H1 (cell line): ENCODE measurements around the gene DTX2. TPM values are rescaled to one million over a fixed set of nuclear protein-coding genes. Genes with fewer than 3 reads are reported as not detected.

Experiments used
- CTCF ChIA-PET: fragments of 300-600 bp; sonication (Branson Sonifier 250); formaldehyde crosslinking; loops from one replicate; lab custom pipeline; 2021; ENCODE audit not compliant: partially characterized antibody; lab: Charles Lee
- POLR2A ChIA-PET: fragments of 300-600 bp; sonication (Branson Sonifier 250); formaldehyde crosslinking; loops from one replicate; lab custom pipeline; 2021; ENCODE audit warnings: inconsistent platforms; ENCODE audit not compliant: partially characterized antibody; lab: Charles Lee
- DNase-seq, 2 experiments: peaks; one replicate each; pipeline versions ENCODE4 v3.0.0 to v3.0.0-alpha.2; 2010 to 2022; ENCODE audit warnings: low spot score in 2 of 2, low read depth in 1 of 2, mixed read lengths in 1 of 2
- FAIRE-seq: peaks from 2 replicates; lab custom pipeline; 2011; peaks lifted over from hg19 to GRCh38; lab: Jason Lieb, UNC
- H2AFZ ChIP-seq: 2 replicates; pipeline ENCODE4 v1.8.1; 2012; ENCODE audit warnings: low read length, inconsistent platforms
- H2AK5ac ChIP-seq: 2 replicates; pipeline ENCODE4 v1.6.1; 2013; ENCODE audit warnings: low read depth, low read length
- H2BK120ac ChIP-seq: replicated peaks from 2 replicates; pipeline ENCODE3; 2013; ENCODE audit warnings: low read depth, low read length, inconsistent platforms
- H2BK12ac ChIP-seq: 2 replicates; pipeline ENCODE4 v1.6.1; 2013; ENCODE audit warnings: low read depth, low read length
- H2BK15ac ChIP-seq: 2 replicates; pipeline ENCODE4 v1.6.1; 2013; ENCODE audit warnings: low read length
- H2BK20ac ChIP-seq: 2 replicates; pipeline ENCODE4 v1.6.1; 2013; ENCODE audit warnings: low read length
- H2BK5ac ChIP-seq: 2 replicates; pipeline ENCODE4 v1.6.1; 2013; ENCODE audit warnings: low read depth, low read length
- H3K14ac ChIP-seq: 2 replicates; pipeline ENCODE4 v1.6.1; 2013; ENCODE audit warnings: inconsistent platforms; ENCODE audit not compliant: insufficient read length
- H3K18ac ChIP-seq: 2 replicates; pipeline ENCODE4 v1.6.1; 2013; ENCODE audit warnings: low read length; ENCODE audit errors: extremely low read depth
- H3K23ac ChIP-seq: 2 replicates; pipeline ENCODE4 v1.6.1; 2013; ENCODE audit warnings: inconsistent platforms; ENCODE audit not compliant: insufficient read length
- H3K23me2 ChIP-seq: 2 replicates; pipeline ENCODE4 v1.6.1; 2013; ENCODE audit warnings: low read depth, low read length
- H3K27ac ChIP-seq: 2 replicates; pipeline ENCODE4 v1.6.1; 2011; ENCODE audit warnings: low read depth, low read length, inconsistent platforms
- H3K27me3 ChIP-seq, 4 experiments: replicated peaks in 1 of 4; 1 replicate in 1 of 4; 2 replicates in 3 of 4; pipeline versions ENCODE4 v1.6.1 to v1.8.1; 2011 to 2013; ENCODE audit warnings: low read length in 3 of 4, mild to moderate bottlenecking in 3 of 4, inconsistent platforms in 2 of 4, mixed read lengths in 2 of 4, moderate library complexity in 1 of 4; ENCODE audit not compliant: control insufficient read depth in 3 of 4, insufficient read depth in 3 of 4; ENCODE audit errors: extremely low read depth in 1 of 4
- H3K36me3 ChIP-seq, 4 experiments: 2 replicates each; pipeline versions ENCODE4 v1.6.1 to v1.8.1; 2011 to 2013; ENCODE audit warnings: mild to moderate bottlenecking in 4 of 4, low read length in 3 of 4, moderate library complexity in 2 of 4, control low read depth in 1 of 4, inconsistent platforms in 1 of 4; ENCODE audit not compliant: insufficient read depth in 4 of 4, control insufficient read depth in 2 of 4
- H3K4ac ChIP-seq: replicated peaks from 2 replicates; pipeline ENCODE3; 2013; ENCODE audit warnings: low read length, low read depth, mixed read lengths, inconsistent platforms; ENCODE audit not compliant: insufficient read length
- H3K4me1 ChIP-seq, 4 experiments: replicated peaks in 1 of 4; 1 replicate in 1 of 4; 2 replicates in 3 of 4; pipeline versions ENCODE4 v1.6.1 to v1.8.1; 2011 to 2013; ENCODE audit warnings: low read length in 3 of 4, inconsistent platforms in 2 of 4, mixed read lengths in 1 of 4; ENCODE audit not compliant: insufficient read depth in 4 of 4, control insufficient read depth in 3 of 4
- H3K4me2 ChIP-seq, 2 experiments: 2 replicates each; pipeline versions ENCODE4 v1.6.1 to v1.8.1; 2011 to 2013; ENCODE audit warnings: low read depth in 2 of 2, low read length in 2 of 2, control low read depth in 1 of 2, inconsistent platforms in 1 of 2, mild to moderate bottlenecking in 1 of 2; ENCODE audit not compliant: insufficient read depth in 1 of 2
- H3K4me3 ChIP-seq, 4 experiments: fragments of 200-600, 300-600 bp in 1 of 4; sonication (generic), shearing (Covaris generic), sonication (Bioruptor Twin) in 1 of 4; 2 replicates each; pipeline versions ENCODE4 v1.5.1 to v1.8.1; 2011 to 2016; ENCODE audit warnings: low read length in 4 of 4, low read depth in 3 of 4, control low read depth in 2 of 4, inconsistent platforms in 2 of 4, mild to moderate bottlenecking in 2 of 4, mixed read lengths in 1 of 4, moderate library complexity in 1 of 4; ENCODE audit not compliant: insufficient read depth in 2 of 4; ENCODE audit errors: extremely low read depth in 1 of 4
- H3K56ac ChIP-seq: replicated peaks from 2 replicates; pipeline ENCODE3; 2013; ENCODE audit warnings: low read depth, mild to moderate bottlenecking, mixed read lengths, low read length, inconsistent platforms; ENCODE audit not compliant: insufficient read length
- H3K79me1 ChIP-seq: 2 replicates; pipeline ENCODE4 v1.6.1; 2013; ENCODE audit warnings: low read depth, low read length, control low read depth
- H3K79me2 ChIP-seq, 2 experiments: 2 replicates each; pipeline versions ENCODE4 v1.6.1 to v1.8.1; 2012 to 2013; ENCODE audit warnings: low read length in 2 of 2, mild to moderate bottlenecking in 2 of 2, inconsistent platforms in 1 of 2; ENCODE audit not compliant: insufficient read depth in 2 of 2, control insufficient read depth in 1 of 2
- H3K9ac ChIP-seq, 4 experiments: replicated peaks in 1 of 4; 1 replicate in 1 of 4; 2 replicates in 3 of 4; pipeline versions ENCODE4 v1.6.1 to v1.8.1; 2011 to 2013; ENCODE audit warnings: low read depth in 3 of 4, low read length in 3 of 4, control low read depth in 2 of 4, mild to moderate bottlenecking in 2 of 4, moderate library complexity in 2 of 4, inconsistent platforms in 1 of 4; ENCODE audit errors: extremely low read depth in 1 of 4
- H3K9me3 ChIP-seq, 2 experiments: 2 replicates each; pipeline versions ENCODE4 v1.6.1 to v1.8.1; 2012 to 2013; ENCODE audit warnings: mild to moderate bottlenecking in 2 of 2, moderate library complexity in 2 of 2, control low read depth in 1 of 2, inconsistent platforms in 1 of 2, low read depth in 1 of 2, low read length in 1 of 2, mixed read lengths in 1 of 2; ENCODE audit not compliant: insufficient read depth in 2 of 2
- H4K20me1 ChIP-seq, 2 experiments: replicated peaks in 1 of 2; 2 replicates each; pipeline versions ENCODE3 to v1.8.1; 2011 to 2013; ENCODE audit warnings: inconsistent platforms in 2 of 2, low read length in 2 of 2, mild to moderate bottlenecking in 1 of 2; ENCODE audit not compliant: insufficient read depth in 2 of 2, control insufficient read depth in 1 of 2
- H4K5ac ChIP-seq: 2 replicates; pipeline ENCODE4 v1.6.1; 2013; ENCODE audit warnings: low read length, low read depth, mixed read lengths, inconsistent platforms; ENCODE audit not compliant: insufficient read length
- H4K8ac ChIP-seq: 2 replicates; pipeline ENCODE4 v1.8.0; 2013; ENCODE audit warnings: mild to moderate bottlenecking, moderate library complexity, low read length, inconsistent platforms; ENCODE audit not compliant: insufficient read depth; ENCODE audit errors: extremely low read depth
- H4K91ac ChIP-seq: replicated peaks from 2 replicates; pipeline ENCODE3; 2013; ENCODE audit warnings: low read length, mixed read lengths, inconsistent platforms; ENCODE audit not compliant: insufficient read length
- CREB1 ChIP-seq: IDR thresholded peaks from 2 replicates; pipeline ENCODE4 v1.6.1; 2012; ENCODE audit warnings: inconsistent platforms
- RFX5 ChIP-seq: IDR thresholded peaks from 2 replicates; pipeline ENCODE4 v1.6.1; 2011; ENCODE audit warnings: low read depth, low read length, improper control_type of control experiment, borderline replicate concordance
- RNF2 ChIP-seq: fragments of 200-900, 300-1000 bp; sonication (generic); IDR thresholded peaks from 2 replicates; pipeline ENCODE4 v1.7.1; 2016; ENCODE audit warnings: borderline replicate concordance, low read depth, mild to moderate bottlenecking, antibody characterized with exemption, low read length; ENCODE audit not compliant: poor library complexity, severe bottlenecking; ENCODE audit errors: missing control alignments
- WGBS, 2 experiments: shearing (Covaris generic) in 1 of 2; methylation state at CpG; one replicate each; pipeline versions ENCODE4 v1.1.6 to v1.1.7; 2013 to 2015; ENCODE audit warnings: low lambda C conversion rate in 2 of 2, mixed read lengths in 2 of 2, inconsistent platforms in 1 of 2, low coverage in 1 of 2, missing lambda C conversion rate in 1 of 2; ENCODE audit not compliant: insufficient replicate concordance in 2 of 2, insufficient coverage in 1 of 2, insufficient read length in 1 of 2; ENCODE audit errors: extremely low coverage in 1 of 2, missing lambda C conversion rate in 1 of 2; 5-methylcytosine and 5-hydroxymethylcytosine counted together
- polyA plus RNA-seq, 7 experiments: library from polyadenylated mRNA; depleted of rRNA in 3 of 7; stranded (reverse) in 5 of 7; unstranded in 2 of 7; fragments of >200 nt in 5 of 7; fragments of 200-250 nt in 2 of 7; gene quantifications; 1 replicate in 5 of 7; 2 replicates in 1 of 7; 4 replicates in 1 of 7; pipeline versions ENCODE4 v1.2.1 to v1.2.3, GENCODE V29; 2011 to 2013; ENCODE audit warnings: missing spikeins in 2 of 7, mixed read lengths in 2 of 7
- total RNA-seq: library from RNA; stranded (reverse); fragmentation: NEBNext Ultra II Directional; extraction: Animal tissue kit (Norgen Biotek cat#: 25700); gene quantifications from 2 replicates; pipeline ENCODE4 v1.2.1, GENCODE V29; 2021

DTX2 gene
- total and polyA plus RNA-seq, 2 of the 8 experiments (the other 6 are each of a cell fraction or from before 2014, with no cell fraction given): 37.4 to 59.1 TPM

- Histone ChIP-seq H3K4me1 (peaks cover 0 to 3% (median 0%) of the 10 kb centered on the region in 4 experiments; a peak in 1 of 7 replicates), H3K4me3 (no peak overlapping the region), H3K9ac (no peak overlapping the region), H2BK15ac (no peak overlapping the region), H2BK5ac (no peak overlapping the region), H2AK5ac (no peak overlapping the region), H3K23ac (no peak overlapping the region), H3K27ac (no peak overlapping the region), H3K79me2 (no peaks in the 10 kb centered on the region), H3K14ac (no peak overlapping the region), H3K4ac (no peak overlapping the region), H4K91ac (no peak overlapping the region), H4K8ac (no peak overlapping the region), H2BK12ac (no peak overlapping the region), H4K5ac (no peak overlapping the region), H3K56ac (no peak overlapping the region), H4K20me1 (no peaks in the 10 kb centered on the region), H3K79me1 (no peaks in the 10 kb centered on the region; the same call in 1 of the 2 replicates), H2BK20ac (no peak overlapping the region), H3K36me3 (no peaks in the 10 kb centered on the region), H3K4me2 (no peak overlapping the region), H3K9me3 (no peaks in the 10 kb centered on the region), H3K18ac (no peak overlapping the region), H2AFZ (no peak overlapping the region), H3K27me3 (no peaks in the 10 kb centered on the region), H2BK120ac (no peak overlapping the region), H3K23me2 (no peaks in the 10 kb centered on the region)
- CTCF ChIA-PET: no interaction called here
- FAIRE-seq (no peak), DNase-seq (no peak)
- WGBS, 2 experiments: 93% methylated on average over 9 of the region's 9 CpGs; no CpG with 5 or more reads in 1 of the 2 experiments
- POLR2A ChIA-PET: interaction anchor here (1.5 kb wide), 1 partner anchor 73 kb away, joined by 3 read pairs; no protein-coding TSS in a partner anchor
- no peak for TF ChIP-seq RFX5
- no peak for TF ChIP-seq CREB1
- TF ChIP-seq RNF2: no peak
Observed at GRCh38 chr7:76430211-76430610, 31.3 kb upstream of the DTX2 start.
